Transverse colon (tissue), 4 donors: ENCODE results near the gene KAT6B. TPM values are rescaled to one million over a fixed set of nuclear protein-coding genes. Genes with fewer than 3 reads are reported as not detected.

ENCODE experiments used
- DNase-seq: peaks from one replicate; pipeline ENCODE4 v3.0.0-alpha.2; 2019
- H3K27ac ChIP-seq, 4 donors: fragments of 200-600 bp; sonication (generic); 2 replicates each; pipeline ENCODE4 v1.5.1; 2016 to 2018; ENCODE audit warnings: inconsistent platforms in 4 of 4
- H3K27me3 ChIP-seq: fragments of 200-600 bp; sonication (generic); 2 replicates; pipeline ENCODE4 v1.5.1; 2017; ENCODE audit warnings: inconsistent platforms
- H3K36me3 ChIP-seq, 4 donors: fragments of 200-600 bp; sonication (generic); 2 replicates each; pipeline ENCODE4 v1.5.1; 2017 to 2019; ENCODE audit warnings: inconsistent platforms in 4 of 4
- H3K4me1 ChIP-seq, 4 donors: fragments of 200-600 bp; sonication (generic); 2 replicates each; pipeline ENCODE4 v1.5.1; 2017 to 2020; ENCODE audit warnings: inconsistent platforms in 4 of 4
- H3K4me3 ChIP-seq, 4 donors: fragments of 200-600 bp; sonication (generic); 1 replicate in 1 of 4; 2 replicates in 3 of 4; pipeline versions ENCODE4 v1.5.1 to v1.6.1; 2017 to 2019; ENCODE audit warnings: inconsistent platforms in 4 of 4
- H3K9me3 ChIP-seq, 2 donors: fragments of 200-600 bp; sonication (generic); 2 replicates each; pipeline ENCODE4 v1.5.1; 2017 to 2019; ENCODE audit warnings: inconsistent platforms in 2 of 2
- EP300 ChIP-seq: sonication (generic); formaldehyde crosslinking; IDR thresholded peaks from one replicate; pipeline ENCODE4 v1.6.1; 2017; ENCODE audit warnings: antibody characterized with exemption, low read depth
- POLR2A ChIP-seq: fragments of 450-650 bp; IDR thresholded peaks from one replicate; pipeline ENCODE4 v1.6.1; 2016; ENCODE audit warnings: antibody characterized with exemption, mild to moderate bottlenecking, moderate library complexity
- POLR2AphosphoS5 ChIP-seq, 3 donors: sonication (generic); formaldehyde crosslinking; IDR thresholded peaks; one replicate each; pipeline ENCODE4 v1.6.1; 2016; ENCODE audit warnings: antibody characterized with exemption in 3 of 3
- WGBS, 2 donors: methylation state at CpG; one replicate each; pipeline ENCODE4 v1.1.5; 2018; ENCODE audit warnings: low coverage in 1 of 2; 5-methylcytosine and 5-hydroxymethylcytosine counted together
- in situ Hi-C, 4 donors: fragments of 200-750 bp; cut with MboI; loops; one replicate each; pipeline versions ENCODE4 v1.15.0 to v1.15.1; 2017; ENCODE audit warnings: low sequenced_read_pairs in 3 of 4, low pct_ligation_motif_present in 1 of 4, low pct_unique_long_range_greater_than_20kb in 1 of 4
- intact Hi-C: fragments of 100-400 bp; cut with DNase I; formaldehyde crosslinking; loops from one replicate; pipeline ENCODE4 v1.15.1; 2023; ENCODE audit warnings: low total_unique reads
- total RNA-seq, 4 donors: library from RNA; depleted of rRNA; stranded (reverse); fragments of >200 nt; gene quantifications; one replicate each; pipeline ENCODE4 v1.1.0, GENCODE V29; 2016
- TF ChIP-seq, protein P1 (sequence below), 5 experiments: fragments of 200-600 bp in 3 of 5; fragments of 450-650 bp in 2 of 5; sonication (generic) in 3 of 5; IDR thresholded peaks; 1 replicate in 2 of 5; 2 replicates in 3 of 5; pipeline ENCODE4 v1.5.1; 2016 to 2017; ENCODE audit warnings: antibody characterized with exemption in 5 of 5, inconsistent platforms in 3 of 5, mild to moderate bottlenecking in 2 of 5, moderate library complexity in 1 of 5

The KAT6B gene
- total RNA-seq, 4 donors from 2014 or later = 27.3 to 67.0 (median 54.9) TPM

DNA sequence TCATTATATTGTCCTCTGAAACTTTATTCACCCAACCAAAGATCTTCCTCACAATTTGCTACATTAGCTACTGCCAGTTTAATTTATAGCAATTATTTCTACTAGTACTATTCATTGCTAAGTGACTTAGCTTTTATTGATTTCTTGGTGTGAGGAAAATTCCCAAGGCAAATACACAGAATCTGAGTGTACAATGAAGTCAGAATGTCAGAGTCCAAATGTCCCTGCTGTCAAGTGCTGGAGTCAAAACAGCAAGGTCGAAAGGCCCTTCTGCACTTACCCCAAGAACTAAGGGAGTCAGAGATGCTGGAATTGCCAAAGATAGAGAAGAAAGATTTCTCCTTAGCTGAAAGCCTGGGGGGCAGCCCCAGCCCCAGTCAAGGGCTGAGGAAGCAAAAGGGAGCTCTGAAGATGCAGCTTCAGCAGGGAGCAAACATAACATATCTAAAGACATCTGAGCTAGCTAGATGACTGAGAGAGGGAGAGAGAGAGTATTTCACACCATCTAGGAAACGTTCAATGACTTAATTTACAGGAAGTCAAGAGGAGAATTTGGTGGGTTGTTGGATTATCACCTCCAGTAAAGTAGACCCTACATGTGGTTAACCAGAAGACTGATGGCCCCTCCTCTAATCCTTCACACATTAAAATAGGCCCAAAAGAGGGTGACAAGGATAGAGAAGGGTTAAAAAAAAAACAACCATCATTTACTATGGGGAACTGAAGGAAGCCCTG is 248.5 kb downstream of the KAT6B start:
- 64 to 75% methylated on average over 2 of the region's 2 CpGs for WGBS, 2 donors
- H3K27me3 ChIP-seq = no peaks in the 10 kb centered on the region
- H3K4me3 ChIP-seq = no peak overlapping the region
- no peaks in the 10 kb centered on the region for H3K9me3 ChIP-seq
- no peaks in the 10 kb centered on the region for H3K36me3 ChIP-seq
- H3K4me1 ChIP-seq = peaks cover 0 to 3% (median 0%) of the 10 kb centered on the region in 4 donors
- no peak for TF ChIP-seq POLR2AphosphoS5 (IDR thresholded peaks at IDR 0.05)
- TF ChIP-seq, protein P1, sequence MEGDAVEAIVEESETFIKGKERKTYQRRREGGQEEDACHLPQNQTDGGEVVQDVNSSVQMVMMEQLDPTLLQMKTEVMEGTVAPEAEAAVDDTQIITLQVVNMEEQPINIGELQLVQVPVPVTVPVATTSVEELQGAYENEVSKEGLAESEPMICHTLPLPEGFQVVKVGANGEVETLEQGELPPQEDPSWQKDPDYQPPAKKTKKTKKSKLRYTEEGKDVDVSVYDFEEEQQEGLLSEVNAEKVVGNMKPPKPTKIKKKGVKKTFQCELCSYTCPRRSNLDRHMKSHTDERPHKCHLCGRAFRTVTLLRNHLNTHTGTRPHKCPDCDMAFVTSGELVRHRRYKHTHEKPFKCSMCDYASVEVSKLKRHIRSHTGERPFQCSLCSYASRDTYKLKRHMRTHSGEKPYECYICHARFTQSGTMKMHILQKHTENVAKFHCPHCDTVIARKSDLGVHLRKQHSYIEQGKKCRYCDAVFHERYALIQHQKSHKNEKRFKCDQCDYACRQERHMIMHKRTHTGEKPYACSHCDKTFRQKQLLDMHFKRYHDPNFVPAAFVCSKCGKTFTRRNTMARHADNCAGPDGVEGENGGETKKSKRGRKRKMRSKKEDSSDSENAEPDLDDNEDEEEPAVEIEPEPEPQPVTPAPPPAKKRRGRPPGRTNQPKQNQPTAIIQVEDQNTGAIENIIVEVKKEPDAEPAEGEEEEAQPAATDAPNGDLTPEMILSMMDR (IDR thresholded peaks at IDR 0.05) = no peak
- TF ChIP-seq POLR2A = no peak
- no peak for TF ChIP-seq EP300
- in situ Hi-C loops = no loop called here
- no peak overlapping the region for H3K27ac ChIP-seq
- intact Hi-C loops = no loop called here
- no peak for DNase-seq

DNA sequence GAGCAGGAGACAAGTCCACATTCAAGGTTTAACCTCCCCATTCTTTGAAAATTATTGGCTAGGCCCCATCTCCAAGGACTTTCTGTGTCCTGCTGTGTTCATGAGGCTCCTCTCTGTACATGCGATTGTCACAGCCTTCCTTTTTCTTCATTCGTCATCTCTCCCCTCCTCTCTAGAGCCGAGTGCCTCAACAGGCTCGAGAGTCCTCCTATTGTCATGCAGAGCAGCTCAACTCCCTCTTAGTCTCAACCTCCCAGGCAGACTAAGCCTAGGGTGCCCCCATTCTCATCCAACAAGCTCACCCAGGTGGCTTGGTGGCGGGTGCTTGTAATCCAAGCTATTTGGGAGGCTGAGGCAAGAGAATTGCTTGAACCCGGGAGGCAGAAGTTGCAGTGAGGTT is 249.9 kb downstream of the KAT6B start:
- no peak for TF ChIP-seq EP300
- TF ChIP-seq, protein P1 (IDR thresholded peaks at IDR 0.05) = no peak
- TF ChIP-seq POLR2AphosphoS5 (IDR thresholded peaks at IDR 0.05) = no peak
- TF ChIP-seq POLR2A = no peak
- DNase-seq = no peak
- Histone ChIP-seq H3K9me3 (no peaks in the 10 kb centered on the region), H3K4me3 (no peak overlapping the region), H3K36me3 (no peaks in the 10 kb centered on the region), H3K27me3 (no peaks in the 10 kb centered on the region), H3K27ac (no peak overlapping the region), H3K4me1 (no peaks in the 10 kb centered on the region)
- in situ Hi-C loops (no loop called here), intact Hi-C loops (no loop called here)
- WGBS, 2 donors = 70 to 95% methylated on average over 2 to 6 of the region's 6 CpGs

DNA sequence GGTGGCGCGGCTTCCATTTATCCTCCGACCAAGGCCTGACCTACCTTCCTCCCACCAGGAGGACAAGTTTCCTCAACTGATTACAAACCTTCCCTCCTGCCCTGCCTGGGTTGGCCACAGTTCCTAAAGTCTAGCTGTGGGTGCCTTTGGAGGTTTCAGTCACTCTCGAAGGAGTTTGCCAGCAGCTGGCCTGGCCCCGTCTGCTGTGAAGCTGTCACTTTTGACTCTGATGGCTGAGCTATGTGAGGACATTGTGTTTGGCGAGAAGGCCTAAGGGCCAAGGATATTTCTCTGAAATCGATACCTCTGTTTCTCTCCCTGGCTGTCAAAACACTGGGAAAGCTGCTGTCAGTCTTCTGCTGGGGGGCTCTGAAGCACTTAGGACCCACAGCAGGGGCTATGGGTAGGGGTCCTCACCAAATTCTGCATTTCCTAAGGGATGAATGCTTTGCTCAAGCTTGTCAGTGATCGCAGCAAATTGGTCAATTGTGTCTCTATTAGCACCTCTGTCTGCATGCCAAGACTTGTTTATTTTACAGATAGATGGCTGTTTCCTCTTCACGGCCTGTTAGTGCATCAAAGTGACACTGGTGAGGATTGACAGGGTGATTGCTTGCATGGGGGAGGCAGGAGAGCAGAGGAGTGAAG is 253.2 kb downstream of the KAT6B start:
- no peaks in the 10 kb centered on the region for H3K4me1 ChIP-seq
- no peaks in the 10 kb centered on the region for H3K27me3 ChIP-seq
- H3K36me3 ChIP-seq = no peaks in the 10 kb centered on the region
- WGBS, 2 donors = 50 to 80% methylated on average over 2 to 9 of the region's 9 CpGs
- TF ChIP-seq, protein P1 (IDR thresholded peaks at IDR 0.05) = no peak
- TF ChIP-seq POLR2AphosphoS5 (IDR thresholded peaks at IDR 0.05) (no peak), POLR2A (no peak), EP300 (no peak)
- intact Hi-C loops = no loop called here
- H3K27ac ChIP-seq = no peak overlapping the region
- in situ Hi-C loops = no loop called here
- H3K9me3 ChIP-seq = no peaks in the 10 kb centered on the region
- no peak overlapping the region for H3K4me3 ChIP-seq
- DNase-seq = no peak

DNA sequence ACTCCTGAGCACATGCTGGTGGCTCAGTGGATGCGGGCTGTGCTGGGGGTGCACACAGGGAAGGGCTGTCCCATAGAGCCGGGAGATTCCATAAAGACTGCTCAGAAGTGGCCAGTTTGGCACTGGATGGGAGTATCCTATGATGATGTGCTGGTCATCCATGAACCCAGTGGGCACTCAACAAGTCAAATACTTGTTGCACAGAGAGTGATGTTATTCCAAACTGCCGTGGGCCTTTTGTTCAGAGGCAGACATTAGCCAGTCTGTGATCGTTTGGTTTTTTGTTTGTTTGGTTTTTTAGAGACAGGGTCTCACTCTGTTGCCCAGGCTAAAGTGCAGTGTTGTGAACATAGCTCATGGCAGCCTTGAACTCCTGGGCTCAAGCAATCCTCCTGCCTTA is 254.2 kb downstream of the KAT6B start:
- Histone ChIP-seq H3K4me1 (no peaks in the 10 kb centered on the region), H3K36me3 (no peaks in the 10 kb centered on the region), H3K27ac (no peak overlapping the region), H3K9me3 (no peaks in the 10 kb centered on the region), H3K27me3 (no peaks in the 10 kb centered on the region), H3K4me3 (no peak overlapping the region)
- DNase-seq = no peak
- 98% methylated on average over 4 of the region's 4 CpGs; no CpG with 5 or more reads in 1 of the 2 donors for WGBS, 2 donors
- in situ Hi-C loops (no loop called here), intact Hi-C loops (no loop called here)
- TF ChIP-seq EP300 (no peak), POLR2AphosphoS5 (IDR thresholded peaks at IDR 0.05) (no peak), POLR2A (no peak)
- TF ChIP-seq, protein P1 (IDR thresholded peaks at IDR 0.05) = no peak
